Right lobe of liver (tissue), 6 donors: Measurements from ENCODE around the gene BMERB1. TPM values are rescaled to one million over a fixed set of nuclear protein-coding genes. Genes with fewer than 3 reads are reported as not detected.

Experiments used
- ATAC-seq, 4 donors: fragments of 200-7000 bp; cut with Tn5 transposase; one replicate each; pipeline ENCODE4 v1.9.1; 2020; ENCODE audit warnings: mild to moderate bottlenecking in 4 of 4, moderate library complexity in 4 of 4
- DNase-seq, 3 donors: peaks; one replicate each; pipeline ENCODE4 v3.0.0-alpha.2; 2020
- H3K27ac ChIP-seq, 3 donors: fragments of 200-600 bp; one replicate each; pipeline ENCODE4 v1.8.0; 2022
- H3K27me3 ChIP-seq, 2 donors: fragments of 200-600 bp; one replicate each; pipeline ENCODE4 v1.8.0; 2022
- H3K36me3 ChIP-seq, 4 donors: fragments of 200-600 bp; sonication (generic) in 1 of 4; one replicate each; pipeline versions ENCODE4 v1.5.1 to v1.8.0; 2017 to 2022; ENCODE audit warnings: control low read depth in 1 of 4
- H3K4me1 ChIP-seq, 4 donors: fragments of 200-600 bp; sonication (generic) in 1 of 4; one replicate each; pipeline versions ENCODE4 v1.5.1 to v1.8.0; 2017 to 2022; ENCODE audit warnings: control low read depth in 1 of 4
- H3K4me3 ChIP-seq, 3 donors: fragments of 200-600 bp; one replicate each; pipeline ENCODE4 v1.8.0; 2022
- H3K9me3 ChIP-seq, 4 donors: fragments of 200-600 bp; sonication (generic) in 1 of 4; one replicate each; pipeline versions ENCODE4 v1.5.1 to v1.8.0; 2017 to 2022; ENCODE audit warnings: control low read depth in 1 of 4
- CTCF ChIP-seq, 4 donors: fragments of 200-600 bp in 3 of 4; fragments of 450-650 bp in 1 of 4; IDR thresholded peaks; one replicate each; pipeline versions ENCODE4 v1.5.1 to v1.8.0; 2016 to 2022; ENCODE audit warnings: antibody characterized with exemption in 4 of 4, mild to moderate bottlenecking in 2 of 4
- POLR2A ChIP-seq: fragments of 450-650 bp; IDR thresholded peaks from one replicate; pipeline ENCODE4 v1.6.1; 2017; ENCODE audit warnings: antibody characterized with exemption, mild to moderate bottlenecking
- WGBS: methylation state at CpG from one replicate; pipeline ENCODE4 v1.1.6; 2018; ENCODE audit warnings: low coverage, low lambda C conversion rate; ENCODE audit not compliant: insufficient coverage; ENCODE audit errors: missing lambda C conversion rate; 5-methylcytosine and 5-hydroxymethylcytosine counted together
- intact Hi-C, 2 donors: fragments of 100-400 bp; cut with DNase I; formaldehyde crosslinking; loops; one replicate each; pipeline versions ENCODE4 v1.11.2 to v1.14.1; 2022
- total RNA-seq, 6 experiments: library from RNA; depleted of rRNA in 2 of 6; stranded (reverse); fragments of >200 nt in 2 of 6; fragmentation: NEBNext Ultra II Directional in 3 of 6; extraction: Animal tissue kit (Norgen Biotek cat#: 25700) in 3 of 6; gene quantifications; one replicate each; pipeline versions ENCODE4 v1.1.0 to v1.2.4, GENCODE V29; 2016 to 2023
- donor health status: DM: no; HTN: yes; CAD: no.
- donor health status: DM: no; HTN: no; CAD: no.
- donor health status: DM: no; HTN: no; CAD: no.
- donor health status: DM: no; HTN: yes; CAD: no.
- donor health status: DM: no; HTN: yes; CAD: no.

The BMERB1 gene
- total RNA-seq, 6 experiments from 2014 or later = 7.0 to 24.0 (median 10.5) TPM

- no peak for TF ChIP-seq POLR2A
- no peak for TF ChIP-seq CTCF (IDR thresholded peaks at IDR 0.05)
- no peak for ATAC-seq
- no peaks in the 10 kb centered on the region for H3K9me3 ChIP-seq
- 98% methylated on average over 8 of the region's 11 CpGs for WGBS
- no peak overlapping the region for H3K4me3 ChIP-seq
- H3K27ac ChIP-seq = no peak overlapping the region
- no peaks in the 10 kb centered on the region for H3K4me1 ChIP-seq
- no peaks in the 10 kb centered on the region for H3K27me3 ChIP-seq
- no peaks in the 10 kb centered on the region for H3K36me3 ChIP-seq
- DNase-seq = no peak
- intact Hi-C loops = no loop called here
These were observed 77.5 kb downstream of the BMERB1 start for GRCh38 chr16:15511759-15512487.

- no peaks in the 10 kb centered on the region for H3K36me3 ChIP-seq
- WGBS = 93% methylated on average over 11 of the region's 11 CpGs
- peaks cover 0 to 3% (median 0%) of the 10 kb centered on the region in 4 donors for H3K4me1 ChIP-seq
- H3K27me3 ChIP-seq = no peaks in the 10 kb centered on the region
- DNase-seq (no peak), ATAC-seq (no peak)
- intact Hi-C loops = no loop called here
- TF ChIP-seq POLR2A (no peak), CTCF (IDR thresholded peaks at IDR 0.05) (no peak)
- H3K27ac ChIP-seq = no peak overlapping the region
- no peaks in the 10 kb centered on the region for H3K9me3 ChIP-seq
- H3K4me3 ChIP-seq = no peak overlapping the region
These were observed 78.8 kb downstream of the BMERB1 start for GRCh38 chr16:15513156-15513555.

GRCh38 chr16:15515992-15516391 lies 81.6 kb downstream of the BMERB1 start:
- peaks cover 0 to 5% (median 2%) of the 10 kb centered on the region in 4 donors for H3K4me1 ChIP-seq
- no peak overlapping the region for H3K27ac ChIP-seq
- no peaks in the 10 kb centered on the region for H3K36me3 ChIP-seq
- H3K27me3 ChIP-seq = no peaks in the 10 kb centered on the region
- no CpG with 5 or more reads among the region's 4 CpGs for WGBS
- intact Hi-C loops = no loop called here
- DNase-seq = no peak
- no peaks in the 10 kb centered on the region for H3K9me3 ChIP-seq
- no peak overlapping the region for H3K4me3 ChIP-seq
- ATAC-seq = no peak
- TF ChIP-seq CTCF (IDR thresholded peaks at IDR 0.05) (no peak), POLR2A (no peak)

GRCh38 chr16:15516609-15517008 lies 82.2 kb downstream of the BMERB1 start:
- ATAC-seq (no peak), DNase-seq (no peak)
- Histone ChIP-seq H3K4me1 (peaks cover 0 to 5% (median 2%) of the 10 kb centered on the region in 4 donors), H3K9me3 (no peaks in the 10 kb centered on the region), H3K4me3 (no peak overlapping the region), H3K27ac (no peak overlapping the region), H3K36me3 (no peaks in the 10 kb centered on the region), H3K27me3 (no peaks in the 10 kb centered on the region)
- 91% methylated on average over 5 of the region's 5 CpGs for WGBS
- no peak for TF ChIP-seq CTCF (IDR thresholded peaks at IDR 0.05)
- no peak for TF ChIP-seq POLR2A
- intact Hi-C loops = no loop called here
